Uterus (tissue), 4 donors: Measurements from ENCODE around the gene JPH4. TPM values are rescaled to one million over a fixed set of nuclear protein-coding genes. Genes with fewer than 3 reads are reported as not detected.

ENCODE experiments used
- DNase-seq, 2 donors: peaks; one replicate each; pipeline ENCODE4 v3.0.0-alpha.2; 2019 to 2020
- H3K27ac ChIP-seq, 2 donors: fragments of 200-600 bp; sonication (generic); 1 replicate in 1 of 2; 2 replicates in 1 of 2; pipeline ENCODE4 v1.5.1; 2016 to 2018
- H3K27me3 ChIP-seq, 2 donors: fragments of 200-600 bp; sonication (generic); one replicate each; pipeline ENCODE4 v1.5.1; 2018 to 2019; ENCODE audit warnings: control low read depth in 1 of 2
- H3K36me3 ChIP-seq, 2 donors: fragments of 200-600 bp; sonication (generic); one replicate each; pipeline ENCODE4 v1.5.1; 2019; ENCODE audit warnings: control low read depth in 1 of 2
- H3K4me1 ChIP-seq, 2 donors: fragments of 200-600 bp; sonication (generic); one replicate each; pipeline ENCODE4 v1.5.1; 2018 to 2019; ENCODE audit warnings: control low read depth in 1 of 2
- H3K4me3 ChIP-seq, 2 donors: fragments of 200-600 bp; sonication (generic); 1 replicate in 1 of 2; 2 replicates in 1 of 2; pipeline ENCODE4 v1.5.1; 2018 to 2019; ENCODE audit warnings: mild to moderate bottlenecking in 1 of 2
- H3K9me3 ChIP-seq, 2 donors: fragments of 200-600 bp; sonication (generic); one replicate each; pipeline ENCODE4 v1.5.1; 2019; ENCODE audit warnings: control low read depth in 1 of 2
- CTCF ChIP-seq, 4 experiments: fragments of 200-600 bp in 2 of 4; fragments of 450-650 bp in 2 of 4; sonication (generic) in 2 of 4; IDR thresholded peaks; one replicate each; pipeline ENCODE4 v1.5.1; 2016 to 2019; ENCODE audit warnings: antibody characterized with exemption in 4 of 4, mild to moderate bottlenecking in 2 of 4, moderate library complexity in 1 of 4
- POLR2A ChIP-seq, 2 donors: fragments of 450-650 bp; IDR thresholded peaks; one replicate each; pipeline ENCODE4 v1.6.1; 2016; ENCODE audit warnings: antibody characterized with exemption in 2 of 2, mild to moderate bottlenecking in 1 of 2, moderate library complexity in 1 of 2
- intact Hi-C: fragments of 100-400 bp; cut with DNase I; formaldehyde crosslinking; loops from one replicate; pipeline ENCODE4 v1.15.1; 2023; ENCODE audit warnings: low total_unique reads
- total RNA-seq, 4 donors: library from RNA; depleted of rRNA in 3 of 4; stranded (reverse); fragments of >200 nt in 3 of 4; gene quantifications; one replicate each; pipeline versions ENCODE4 v1.1.0 to v1.2.4, GENCODE V29; 2014 to 2023
- donor health status: DM: yes; HTN: yes; CAD: no.

The JPH4 gene
- total RNA-seq, 4 donors from 2014 or later: 2.4 to 49.2 (median 19.9) TPM

- intact Hi-C loops: no loop called here
- H3K4me3 ChIP-seq: no peak overlapping the region
Measured at GRCh38 chr14:23522643-23523198, 55.9 kb downstream of the JPH4 start.

DNA sequence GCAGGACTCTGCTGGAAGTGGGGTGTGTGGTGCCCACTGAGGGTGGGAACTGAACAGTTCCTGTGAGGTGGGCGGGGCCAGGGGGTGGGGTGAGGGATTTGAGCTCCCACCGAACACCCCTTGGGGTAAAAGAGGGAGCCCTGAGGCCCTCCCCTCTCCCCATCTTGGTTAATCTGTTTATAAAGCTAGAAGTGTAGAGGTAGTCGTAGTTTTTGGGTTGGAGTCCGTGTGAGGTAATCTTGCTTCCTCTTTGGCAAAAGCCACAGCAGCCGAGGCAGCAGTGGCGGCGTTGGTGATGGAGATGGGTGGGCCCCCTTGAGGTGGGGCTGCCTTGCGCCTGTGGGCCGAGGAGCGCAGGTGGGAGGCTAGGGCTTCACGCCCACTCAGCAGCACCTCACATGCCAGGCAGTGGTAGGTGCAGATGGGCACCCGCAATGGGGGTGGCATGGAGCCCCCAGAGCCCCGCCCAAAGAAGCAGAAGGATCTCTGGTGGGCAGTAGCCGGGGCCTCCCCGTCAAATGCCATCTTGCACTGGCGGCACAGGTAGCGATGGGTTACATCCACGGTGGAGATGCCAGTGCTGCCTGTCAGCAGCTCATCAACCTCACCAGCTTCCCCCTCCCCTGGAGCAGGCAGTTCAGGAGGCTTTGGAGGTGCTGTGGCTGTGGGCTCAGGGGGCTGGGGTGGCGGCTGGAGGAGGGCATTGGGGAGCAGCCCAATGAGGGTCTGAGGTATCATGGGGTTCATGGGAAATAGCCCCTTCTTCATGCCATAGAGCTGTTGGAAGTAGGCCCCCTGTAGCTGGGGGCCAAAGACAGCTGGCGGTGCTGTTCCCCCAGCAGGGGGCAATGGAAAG lies 56.6 kb downstream of the JPH4 start:
- H3K4me3 ChIP-seq: no peak overlapping the region
- H3K36me3 ChIP-seq: no peaks in the 10 kb centered on the region
- H3K27me3 ChIP-seq: no peaks in the 10 kb centered on the region
- H3K27ac ChIP-seq: no peak overlapping the region
- intact Hi-C loops: no loop called here
- no peak for DNase-seq
- no peaks in the 10 kb centered on the region for H3K9me3 ChIP-seq
- no peaks in the 10 kb centered on the region for H3K4me1 ChIP-seq
- TF ChIP-seq POLR2A (IDR thresholded peaks at IDR 0.05) (no peak), CTCF (IDR thresholded peaks at IDR 0.05) (no peak)

More at GRCh38 chr14:23522643-23523198, 55.9 kb downstream of the JPH4 start:
- Histone ChIP-seq H3K27ac (no peak overlapping the region), H3K36me3 (no peaks in the 10 kb centered on the region), H3K9me3 (no peaks in the 10 kb centered on the region), H3K4me1 (no peaks in the 10 kb centered on the region), H3K27me3 (no peaks in the 10 kb centered on the region)
- DNase-seq: no peak
- TF ChIP-seq POLR2A (IDR thresholded peaks at IDR 0.05): no peak
- TF ChIP-seq CTCF (IDR thresholded peaks at IDR 0.05): no peak

DNA sequence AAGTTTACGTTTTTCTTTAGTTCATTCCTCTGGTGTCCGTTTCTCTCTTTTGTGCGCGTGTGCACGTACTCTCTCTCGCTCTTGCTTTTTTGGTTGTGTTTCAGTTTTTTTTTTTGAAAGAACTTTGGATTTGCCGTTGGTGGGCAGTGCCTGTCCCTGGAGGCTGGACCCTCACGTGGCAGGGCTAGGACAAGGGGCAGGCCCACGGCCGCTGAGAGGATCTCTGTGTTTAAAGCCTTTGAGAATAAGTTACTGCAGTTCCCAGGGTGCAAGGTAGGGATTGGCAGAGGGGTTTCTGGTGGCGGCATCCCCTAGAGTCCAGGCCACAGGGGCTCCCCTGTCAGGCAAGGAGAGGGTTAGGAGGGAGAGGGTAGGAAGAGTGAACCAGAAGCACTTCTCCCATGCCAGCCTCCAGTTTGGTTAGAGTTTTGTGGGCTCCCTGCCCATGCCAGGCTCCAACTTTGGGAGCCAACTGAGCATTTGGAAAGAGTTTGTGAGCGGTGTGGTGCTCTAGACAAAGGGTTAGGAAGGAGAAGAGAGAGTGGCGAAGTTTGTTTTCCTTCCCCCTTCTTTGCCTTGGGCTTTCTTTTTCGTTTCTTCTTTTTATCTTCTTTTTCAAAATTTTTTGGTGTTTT lies 57.6 kb downstream of the JPH4 start:
- no peaks in the 10 kb centered on the region for H3K36me3 ChIP-seq
- H3K4me1 ChIP-seq: no peaks in the 10 kb centered on the region
- intact Hi-C loops: no loop called here
- H3K4me3 ChIP-seq: no peak overlapping the region
- H3K27ac ChIP-seq: no peak overlapping the region
- no peak for DNase-seq
- no peak for TF ChIP-seq CTCF (IDR thresholded peaks at IDR 0.05)
- TF ChIP-seq POLR2A (IDR thresholded peaks at IDR 0.05): no peak
- no peaks in the 10 kb centered on the region for H3K27me3 ChIP-seq
- no peaks in the 10 kb centered on the region for H3K9me3 ChIP-seq

DNA sequence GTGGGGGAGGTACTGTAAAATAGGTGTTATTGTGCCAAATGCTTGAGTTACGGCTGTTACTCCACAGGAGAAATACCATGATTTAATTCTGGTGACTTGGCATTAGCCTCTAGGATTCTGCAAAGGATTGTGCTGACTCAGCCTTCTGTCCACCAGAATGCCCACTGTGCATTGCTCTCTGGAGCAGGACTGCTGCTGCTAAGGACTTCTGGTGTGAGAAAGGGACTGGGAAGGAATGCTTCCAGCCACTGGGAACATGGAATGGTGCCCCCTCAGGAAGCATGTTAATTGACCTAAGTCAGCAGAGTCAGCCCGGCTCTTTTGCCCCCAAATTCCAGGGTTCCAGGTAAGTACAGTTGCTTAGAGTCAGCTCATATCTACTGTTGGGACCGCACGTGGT lies 59.9 kb downstream of the JPH4 start:
- intact Hi-C loops: no loop called here
- TF ChIP-seq POLR2A (IDR thresholded peaks at IDR 0.05) (no peak), CTCF (IDR thresholded peaks at IDR 0.05) (no peak)
- no peaks in the 10 kb centered on the region for H3K9me3 ChIP-seq
- no peak overlapping the region for H3K27ac ChIP-seq
- H3K27me3 ChIP-seq: no peaks in the 10 kb centered on the region
- no peak overlapping the region for H3K4me3 ChIP-seq
- H3K4me1 ChIP-seq: no peaks in the 10 kb centered on the region
- DNase-seq: no peak
- H3K36me3 ChIP-seq: no peaks in the 10 kb centered on the region

Other genes with a start within 250 kb of the JPH4 start
- gene SLC22A17, start 225.9 kb downstream of the JPH4 start, total RNA-seq: 10 to 100 TPM; 30.6 to 49.4 (median 41.7) TPM
- gene EFS, start 213.6 kb downstream of the JPH4 start, total RNA-seq: 10 to 100 TPM in 3 of 4 donors, 1 to 10 TPM in 1; 4.1 to 42.4 (median 21.7) TPM
- gene IL25, start 206.0 kb downstream of the JPH4 start, total RNA-seq: not detected
- gene CMTM5, start 201.7 kb downstream of the JPH4 start, total RNA-seq: 10 to 100 TPM in 1 of 4 donors, 1 to 10 TPM in 2, not detected in 1; 1.3 to 14.9 (median 6.5) TPM
- under 1 TPM in 1 of 4 donors, not detected in 3; 0.07 TPM for gene MYH6, start 170.5 kb downstream of the JPH4 start, total RNA-seq
- 1 to 10 TPM in 1 of 4 donors, not detected in 3; 1.6 TPM for gene MYH7, start 143.1 kb downstream of the JPH4 start, total RNA-seq
- gene NGDN, start 109.1 kb downstream of the JPH4 start, total RNA-seq: 10 to 100 TPM; 14.3 to 53.5 (median 38.9) TPM
- 1 to 10 TPM in 1 of 4 donors, under 1 TPM in 1, not detected in 2; 0.35 to 1.7 TPM for gene ZFHX2, start 27.0 kb downstream of the JPH4 start, total RNA-seq
- gene THTPA, start 22.5 kb downstream of the JPH4 start, total RNA-seq: 10 to 100 TPM in 3 of 4 donors, 1 to 10 TPM in 1; 6.4 to 16.8 (median 15.2) TPM
- 10 to 100 TPM; 38.9 to 98.8 (median 68.8) TPM for gene AP1G2, start 11.0 kb downstream of the JPH4 start, total RNA-seq
- under 1 TPM in 2 of 4 donors, not detected in 2; 0.28 to 0.37 TPM for gene DHRS2, start 57.6 kb upstream of the JPH4 start, total RNA-seq